ENCODE results near the gene MLXIP. TPM values are rescaled to one million over a fixed set of nuclear protein-coding genes. Genes with fewer than 3 reads are reported as not detected.

The MLXIP gene
- total and polyA plus RNA-seq, 12 donors: 13.7 to 98.1 (median 40.1) TPM

DNA sequence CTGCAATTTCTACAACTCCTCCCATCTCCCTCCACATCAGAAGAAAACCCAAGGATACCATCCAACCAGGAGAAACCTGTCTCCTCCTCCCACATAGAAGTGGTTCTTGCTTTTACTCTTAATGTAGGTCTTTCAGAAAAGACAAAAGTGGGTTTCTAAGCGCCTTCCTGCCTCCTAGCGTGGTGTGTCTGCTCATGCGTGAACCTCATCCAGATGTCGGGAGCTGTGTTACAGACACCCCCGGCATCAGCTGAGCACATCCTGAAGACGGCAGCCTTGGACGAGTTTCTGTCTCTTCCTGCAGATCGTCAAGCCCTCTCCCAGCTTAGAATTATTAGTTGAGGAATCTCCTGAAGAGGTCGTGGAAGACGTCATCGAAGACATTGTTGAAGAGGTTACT, 113.9 kb downstream of the MLXIP start:
- intact Hi-C loops (cut with DNase I): loop anchor here in 1 of 2 donors (2.0 kb wide), 1 partner anchor 62 kb away; no protein-coding TSS in a partner anchor
- Histone ChIP-seq H3K4me1 (replicated peaks in 1 of 2) (no peaks in the 10 kb centered on the region), H3K27me3 (no peaks in the 10 kb centered on the region), H3K9me3 (replicated peaks in 1 of 3) (no peaks in the 10 kb centered on the region), H3K27ac (no peak overlapping the region), H3K36me3 (replicated peaks in 1 of 2) (no peaks in the 10 kb centered on the region), H3K4me3 (no peak overlapping the region)
- 69 to 84% (median 75%) methylated on average over 8 to 11 of the region's 11 CpGs for WGBS, 4 donors
- TF ChIP-seq, protein P1, sequence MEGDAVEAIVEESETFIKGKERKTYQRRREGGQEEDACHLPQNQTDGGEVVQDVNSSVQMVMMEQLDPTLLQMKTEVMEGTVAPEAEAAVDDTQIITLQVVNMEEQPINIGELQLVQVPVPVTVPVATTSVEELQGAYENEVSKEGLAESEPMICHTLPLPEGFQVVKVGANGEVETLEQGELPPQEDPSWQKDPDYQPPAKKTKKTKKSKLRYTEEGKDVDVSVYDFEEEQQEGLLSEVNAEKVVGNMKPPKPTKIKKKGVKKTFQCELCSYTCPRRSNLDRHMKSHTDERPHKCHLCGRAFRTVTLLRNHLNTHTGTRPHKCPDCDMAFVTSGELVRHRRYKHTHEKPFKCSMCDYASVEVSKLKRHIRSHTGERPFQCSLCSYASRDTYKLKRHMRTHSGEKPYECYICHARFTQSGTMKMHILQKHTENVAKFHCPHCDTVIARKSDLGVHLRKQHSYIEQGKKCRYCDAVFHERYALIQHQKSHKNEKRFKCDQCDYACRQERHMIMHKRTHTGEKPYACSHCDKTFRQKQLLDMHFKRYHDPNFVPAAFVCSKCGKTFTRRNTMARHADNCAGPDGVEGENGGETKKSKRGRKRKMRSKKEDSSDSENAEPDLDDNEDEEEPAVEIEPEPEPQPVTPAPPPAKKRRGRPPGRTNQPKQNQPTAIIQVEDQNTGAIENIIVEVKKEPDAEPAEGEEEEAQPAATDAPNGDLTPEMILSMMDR (IDR thresholded peaks at IDR 0.05): no peak
- DNase-seq: no peak

DNA sequence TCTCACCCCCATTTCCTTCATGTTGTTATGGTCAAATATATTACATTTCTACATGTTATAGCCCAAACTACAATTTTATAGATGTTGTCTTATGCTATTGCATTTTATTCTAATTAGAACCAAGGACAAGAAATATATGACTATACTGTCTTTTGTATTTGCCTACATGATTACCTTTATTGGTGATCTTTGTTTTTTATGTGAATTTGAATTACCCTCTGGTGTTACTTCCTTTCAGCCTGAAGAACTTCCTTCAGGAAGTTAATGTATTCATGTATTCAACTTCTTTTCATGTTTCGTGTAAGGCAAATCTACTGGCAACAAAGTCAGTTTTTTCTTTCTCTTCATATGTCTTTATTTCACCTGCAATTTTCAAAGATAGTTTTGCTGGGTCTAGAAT, 116.2 kb downstream of the MLXIP start:
- Histone ChIP-seq H3K36me3 (replicated peaks in 1 of 2) (no peaks in the 10 kb centered on the region), H3K27ac (no peak overlapping the region), H3K4me3 (no peak overlapping the region), H3K4me1 (replicated peaks in 1 of 2) (no peaks in the 10 kb centered on the region), H3K27me3 (no peaks in the 10 kb centered on the region), H3K9me3 (replicated peaks in 1 of 3) (no peaks in the 10 kb centered on the region)
- DNase-seq: no peak
- WGBS, 4 donors: 79 to 88% (median 81%) methylated on average over 1 of the region's 1 CpG
- intact Hi-C loops (cut with DNase I): no loop called here
- TF ChIP-seq POLR2A (IDR thresholded peaks at IDR 0.05): no peak
- TF ChIP-seq, protein P1 (IDR thresholded peaks at IDR 0.05): no peak

DNA sequence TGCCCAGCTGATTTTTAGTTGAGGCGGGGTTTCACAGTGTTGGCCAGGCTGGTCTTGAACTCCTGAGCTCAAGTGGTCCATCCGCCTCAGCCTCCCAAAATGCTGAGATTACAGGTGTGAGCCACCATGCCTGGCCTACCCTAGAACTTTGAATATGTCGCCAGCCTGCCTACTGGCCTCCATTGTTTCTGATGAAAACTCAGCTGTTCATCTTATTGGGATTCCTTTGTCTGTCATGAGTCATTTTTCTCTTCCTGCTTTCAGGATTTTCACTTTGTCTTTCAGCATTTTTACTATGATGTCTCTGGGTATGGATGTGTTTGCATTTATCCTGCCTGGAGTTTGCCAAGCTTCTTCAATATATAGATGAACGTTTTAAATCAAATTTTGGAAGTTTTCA, 116.8 kb downstream of the MLXIP start:
- no peak for DNase-seq
- 74 to 89% (median 84%) methylated on average over 4 of the region's 4 CpGs for WGBS, 4 donors
- peaks cover under 1% of the 10 kb centered on the region for H3K27me3 ChIP-seq
- no peaks in the 10 kb centered on the region for H3K9me3 ChIP-seq (replicated peaks in 1 of 3)
- H3K36me3 ChIP-seq (replicated peaks in 1 of 2): no peaks in the 10 kb centered on the region
- no peaks in the 10 kb centered on the region for H3K4me1 ChIP-seq (replicated peaks in 1 of 2)
- no peak overlapping the region for H3K4me3 ChIP-seq
- intact Hi-C loops (cut with DNase I): no loop called here
- H3K27ac ChIP-seq: no peak overlapping the region
- TF ChIP-seq, protein P1 (IDR thresholded peaks at IDR 0.05): no peak
- TF ChIP-seq POLR2A (IDR thresholded peaks at IDR 0.05): no peak

Other genes with a start within 250 kb of the MLXIP start
- gene HPD, start 219.9 kb upstream of the MLXIP start, total RNA-seq: 10 to 100 TPM in 2 of 9 donors, 1 to 10 TPM in 7; 1.6 to 13.0 (median 3.6) TPM
- 1 to 10 TPM; 3.4 to 7.9 (median 4.4) TPM for gene HPD, start 219.9 kb upstream of the MLXIP start, polyA plus RNA-seq
- gene PSMD9, start 190.0 kb upstream of the MLXIP start, total RNA-seq: 100 to 1,000 TPM in 1 of 9 donors, 10 to 100 TPM in 8; 45.3 to 145 (median 58.4) TPM
- gene PSMD9, start 190.0 kb upstream of the MLXIP start, polyA plus RNA-seq: 10 to 100 TPM; 31.4 to 32.7 (median 31.5) TPM
- gene CFAP251, start 160.2 kb upstream of the MLXIP start, total RNA-seq: 1 to 10 TPM in 8 of 9 donors, under 1 TPM in 1; 0.30 to 9.0 (median 2.8) TPM
- 10 to 100 TPM in 1 of 3 donors, 1 to 10 TPM in 1, under 1 TPM in 1; 0.92 to 11.6 (median 2.7) TPM for gene CFAP251, start 160.2 kb upstream of the MLXIP start, polyA plus RNA-seq
- 10 to 100 TPM in 1 of 9 donors, 1 to 10 TPM in 8; 3.9 to 11.5 (median 5.2) TPM for gene BCL7A, start 56.9 kb upstream of the MLXIP start, total RNA-seq
- 1 to 10 TPM; 1.6 to 4.6 (median 2.3) TPM for gene BCL7A, start 56.9 kb upstream of the MLXIP start, polyA plus RNA-seq
- gene IL31, start 95.5 kb downstream of the MLXIP start, total RNA-seq: not detected
- not detected for gene IL31, start 95.5 kb downstream of the MLXIP start, polyA plus RNA-seq
- gene LRRC43, start 104.4 kb downstream of the MLXIP start, total RNA-seq: 1 to 10 TPM in 6 of 9 donors, under 1 TPM in 3; 0.17 to 4.5 (median 1.2) TPM
- gene LRRC43, start 104.4 kb downstream of the MLXIP start, polyA plus RNA-seq: 1 to 10 TPM in 2 of 3 donors, under 1 TPM in 1; 0.26 to 1.1 (median 1.1) TPM
- gene B3GNT4, start 125.0 kb downstream of the MLXIP start, total RNA-seq: 1 to 10 TPM in 2 of 9 donors, under 1 TPM in 2, not detected in 5; 0.17 to 4.0 (median 0.68) TPM
- gene B3GNT4, start 125.0 kb downstream of the MLXIP start, polyA plus RNA-seq: 1 to 10 TPM in 2 of 3 donors, under 1 TPM in 1; 0.74 to 1.9 (median 1.1) TPM
- 10 to 100 TPM; 40.2 to 95.3 (median 50.1) TPM for gene DIABLO, start 147.3 kb downstream of the MLXIP start, total RNA-seq
- 100 to 1,000 TPM in 1 of 3 donors, 10 to 100 TPM in 2; 55.6 to 100 (median 84.1) TPM for gene DIABLO, start 147.3 kb downstream of the MLXIP start, polyA plus RNA-seq
- gene VPS33A, start 187.7 kb downstream of the MLXIP start, total RNA-seq: 10 to 100 TPM; 15.2 to 35.3 (median 22.8) TPM
- gene VPS33A, start 187.7 kb downstream of the MLXIP start, polyA plus RNA-seq: 10 to 100 TPM in 2 of 3 donors, 1 to 10 TPM in 1; 9.7 to 28.3 (median 10.1) TPM